ENCODE measurements around the gene TMEM161B.
"Not testable (repeated sequence)": the region's sequence is repeated elsewhere in the genome, so short reads cannot be mapped to it uniquely, and the experiment has no call there.

TMEM161B gene

GRCh38 chr5:88248094-88248493 lies 20.6 kb downstream of the TMEM161B start:
- peaks cover 27% of the 10 kb centered on the region for H3K4me1 ChIP-seq (ENCODE audit: insufficient read depth, poor library complexity, severe bottlenecking)
- no peak for ATAC-seq (ENCODE audit: low read depth)
- TF ChIP-seq CTCF (IDR thresholded peaks at IDR 0.05; ENCODE audit: poor library complexity, severe bottlenecking), result no peak

GRCh38 chr5:88245893-88246244 lies 22.8 kb downstream of the TMEM161B start:
- H3K27me3 ChIP-seq (ENCODE audit: insufficient read depth, poor library complexity, severe bottlenecking), result no peaks in the 10 kb centered on the region
- peak overlapping the region; percentile 54 for H3K27ac ChIP-seq (ENCODE audit: poor library complexity, severe bottlenecking)
- ATAC-seq (ENCODE audit: low read depth) (no peak), DNase-seq (ENCODE audit: low spot score) (no peak)
- no peak for TF ChIP-seq CTCF (IDR thresholded peaks at IDR 0.05; ENCODE audit: poor library complexity, severe bottlenecking)
- H3K4me3 ChIP-seq (ENCODE audit: severe bottlenecking), result no peak overlapping the region
- peaks cover 27% of the 10 kb centered on the region for H3K4me1 ChIP-seq (ENCODE audit: insufficient read depth, poor library complexity, severe bottlenecking)
- H3K9me3 ChIP-seq (ENCODE audit: severe bottlenecking), result no peaks in the 10 kb centered on the region
- peaks cover 4% of the 10 kb centered on the region; the same call in 1 of the 2 replicates for H3K36me3 ChIP-seq (ENCODE audit: low read depth)

More at GRCh38 chr5:88248094-88248493, 20.6 kb downstream of the TMEM161B start:
- no peaks in the 10 kb centered on the region for H3K9me3 ChIP-seq (ENCODE audit: severe bottlenecking)
- H3K4me3 ChIP-seq (ENCODE audit: severe bottlenecking), result no peak overlapping the region
- DNase-seq (ENCODE audit: low spot score), result no peak
- no peak overlapping the region for H3K27ac ChIP-seq (ENCODE audit: poor library complexity, severe bottlenecking)
- H3K27me3 ChIP-seq (ENCODE audit: insufficient read depth, poor library complexity, severe bottlenecking), result no peaks in the 10 kb centered on the region
- peaks cover 8% of the 10 kb centered on the region; the same call in 1 of the 2 replicates for H3K36me3 ChIP-seq (ENCODE audit: low read depth)

- DNase-seq (ENCODE audit: low spot score) (no peak), ATAC-seq (ENCODE audit: low read depth) (no peak)
- no peak for TF ChIP-seq CTCF (IDR thresholded peaks at IDR 0.05; ENCODE audit: poor library complexity, severe bottlenecking)
- Histone ChIP-seq H3K27ac (ENCODE audit: poor library complexity, severe bottlenecking) (peak overlapping the region; percentile 54), H3K4me3 (ENCODE audit: severe bottlenecking) (no peak overlapping the region), H3K27me3 (ENCODE audit: insufficient read depth, poor library complexity, severe bottlenecking) (no peaks in the 10 kb centered on the region), H3K4me1 (ENCODE audit: insufficient read depth, poor library complexity, severe bottlenecking) (peaks cover 27% of the 10 kb centered on the region), H3K9me3 (ENCODE audit: severe bottlenecking) (no peaks in the 10 kb centered on the region), H3K36me3 (ENCODE audit: low read depth) (peaks cover 4% of the 10 kb centered on the region)
Observed at GRCh38 chr5:88245241-88245892, 23.3 kb downstream of the TMEM161B start.

- Histone ChIP-seq H3K4me3 (ENCODE audit: severe bottlenecking) (no peak overlapping the region), H3K9me3 (ENCODE audit: severe bottlenecking) (no peaks in the 10 kb centered on the region), H3K4me1 (ENCODE audit: insufficient read depth, poor library complexity, severe bottlenecking) (peaks cover 27% of the 10 kb centered on the region), H3K27ac (ENCODE audit: poor library complexity, severe bottlenecking) (peak overlapping the region; percentile 54), H3K36me3 (ENCODE audit: low read depth) (peaks cover 11% of the 10 kb centered on the region), H3K27me3 (ENCODE audit: insufficient read depth, poor library complexity, severe bottlenecking) (no peaks in the 10 kb centered on the region)
- ATAC-seq (ENCODE audit: low read depth) (peak; percentile 94), DNase-seq (ENCODE audit: low spot score) (no peak)
- TF ChIP-seq CTCF (IDR thresholded peaks at IDR 0.05; ENCODE audit: poor library complexity, severe bottlenecking), result no peak
Observed at GRCh38 chr5:88244686-88245085, 24.0 kb downstream of the TMEM161B start.

- H3K4me1 ChIP-seq (ENCODE audit: insufficient read depth, poor library complexity, severe bottlenecking), result peaks cover 27% of the 10 kb centered on the region
- ATAC-seq (ENCODE audit: low read depth); DNase-seq (ENCODE audit: low spot score); H3K9me3 ChIP-seq (ENCODE audit: severe bottlenecking); H3K27me3 ChIP-seq (ENCODE audit: insufficient read depth, poor library complexity, severe bottlenecking); H3K4me3 ChIP-seq (ENCODE audit: severe bottlenecking); H3K27ac ChIP-seq (ENCODE audit: poor library complexity, severe bottlenecking): not testable (repeated sequence)
- peaks cover 16% of the 10 kb centered on the region for H3K36me3 ChIP-seq (ENCODE audit: low read depth)
Observed at GRCh38 chr5:88243493-88243892, 25.2 kb downstream of the TMEM161B start.
